Transverse colon (tissue), 4 donors: ENCODE results near the gene SMCO3. TPM values are rescaled to one million over a fixed set of nuclear protein-coding genes. Genes with fewer than 3 reads are reported as not detected.

Source experiments
- total RNA-seq, 4 donors: library from RNA; depleted of rRNA; stranded (reverse); fragments of >200 nt; gene quantifications; one replicate each; pipeline ENCODE4 v1.1.0, GENCODE V29; 2016

SMCO3 gene
- total RNA-seq, 4 donors from 2014 or later: not detected

Other genes starting within 250 kb of the SMCO3 start
- 10 to 100 TPM; 30.8 to 74.6 (median 40.4) TPM for gene PLBD1, start 246.3 kb downstream of the SMCO3 start, total RNA-seq
- gene GUCY2C, start 117.6 kb downstream of the SMCO3 start, total RNA-seq: 10 to 100 TPM; 20.5 to 87.4 (median 77.5) TPM
- 10 to 100 TPM in 2 of 4 donors, 1 to 10 TPM in 2; 7.4 to 19.4 (median 11.6) TPM for gene WBP11, start 10.7 kb downstream of the SMCO3 start, total RNA-seq
- gene C12orf60, start 10.5 kb downstream of the SMCO3 start, total RNA-seq: under 1 TPM in 2 of 4 donors, not detected in 2; 0.55 to 0.95 TPM
- gene ART4, start 29.3 kb upstream of the SMCO3 start, total RNA-seq: under 1 TPM in 2 of 4 donors, not detected in 2; 0.16 to 0.68 TPM
- gene MGP, start 71.7 kb upstream of the SMCO3 start, total RNA-seq: 100 to 1,000 TPM in 3 of 4 donors, 10 to 100 TPM in 1; 90.5 to 499 (median 234) TPM
- 1 to 10 TPM in 1 of 4 donors, under 1 TPM in 1, not detected in 2; 0.64 to 2.6 TPM for gene ERP27, start 124.4 kb upstream of the SMCO3 start, total RNA-seq
- gene ARHGDIB, start 147.4 kb upstream of the SMCO3 start, total RNA-seq: 10 to 100 TPM; 36.7 to 69.5 (median 48.3) TPM
- gene PDE6H, start 158.9 kb upstream of the SMCO3 start, total RNA-seq: not detected